Tongue (tissue), 3 donors: ENCODE results near the gene C11orf16. TPM values are rescaled to one million over a fixed set of nuclear protein-coding genes. Genes with fewer than 3 reads are reported as not detected.
"Not testable (repeated sequence)": the region's sequence is repeated elsewhere in the genome, so short reads cannot be mapped to it uniquely, and the experiment has no call there.

ENCODE experiments used
- DNase-seq: peaks from one replicate; pipeline ENCODE4 v3.0.0-alpha.2; 2015
- small RNA-seq: library from RNA; depleted of rRNA; stranded (forward); fragments of <200 nt; gene quantifications from one replicate; pipeline ENCODE3, GENCODE V24; 2014; ENCODE audit warnings: low replicate concordance
- total RNA-seq: library from RNA; depleted of rRNA; stranded (reverse); fragments of >200 nt; gene quantifications from one replicate; pipeline ENCODE4 v1.2.3, GENCODE V29; 2014

The C11orf16 gene
- total RNA-seq, 1 donor from 2014 or later, result not detected

DNA sequence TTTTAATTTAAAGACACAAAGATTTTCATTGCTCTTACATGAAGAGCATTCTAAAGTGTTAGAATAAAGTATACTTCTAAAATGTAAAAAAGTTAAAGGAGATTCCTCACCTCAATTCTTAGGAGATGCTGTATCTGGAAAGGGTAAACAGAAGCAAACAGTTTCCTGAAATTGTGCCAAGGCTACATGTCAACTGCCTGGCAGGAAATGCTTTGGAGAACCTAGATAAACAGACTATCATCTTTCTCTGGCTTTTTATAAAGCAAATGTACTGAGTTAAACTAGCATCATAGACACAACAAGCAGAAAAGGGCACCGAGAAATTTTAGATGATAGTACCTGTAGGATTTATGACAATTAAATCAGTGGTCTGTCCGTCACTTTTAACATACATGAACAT is 46.4 kb downstream of the C11orf16 start:
- DNase-seq, result no peak

DNA sequence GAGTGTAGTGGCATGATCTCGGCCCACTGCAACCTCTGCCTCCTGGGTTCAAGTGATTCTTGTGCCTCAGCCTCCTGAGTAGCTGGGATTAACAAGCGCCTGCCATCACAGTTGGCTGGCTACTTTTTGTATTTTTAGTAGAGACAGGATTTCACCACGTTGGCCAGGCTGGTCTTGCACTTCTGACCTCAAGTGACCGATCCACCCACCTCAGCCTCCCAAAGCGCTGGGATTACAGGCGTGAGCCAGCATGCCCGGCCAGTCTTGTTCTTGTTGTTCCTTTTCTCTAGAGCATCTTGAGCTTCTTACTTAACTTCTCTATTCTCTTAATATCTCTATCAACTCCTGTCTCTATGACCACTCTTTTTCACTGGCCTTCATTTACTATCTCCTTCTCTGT is 51.2 kb downstream of the C11orf16 start:
- DNase-seq, result not testable (repeated sequence)

DNA sequence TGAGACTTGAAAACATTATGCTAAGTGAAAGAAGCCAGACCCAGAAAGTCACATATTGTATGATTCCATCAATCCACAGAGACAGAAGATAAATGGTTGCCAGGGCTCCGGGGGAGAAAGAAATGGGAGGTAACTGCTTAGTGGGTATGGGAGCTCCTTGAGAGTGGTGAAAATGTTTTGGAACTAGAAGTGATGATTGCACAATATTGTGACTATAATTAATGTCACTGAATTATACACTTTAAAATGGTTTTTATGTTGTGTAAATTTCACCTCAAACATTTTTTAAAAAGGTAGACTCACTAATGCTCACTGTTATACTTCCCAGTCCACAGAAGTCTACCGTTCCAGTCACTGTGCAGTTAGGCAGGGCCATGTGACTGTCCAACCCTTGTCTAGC is 54.0 kb downstream of the C11orf16 start:
- no peak for DNase-seq

DNA sequence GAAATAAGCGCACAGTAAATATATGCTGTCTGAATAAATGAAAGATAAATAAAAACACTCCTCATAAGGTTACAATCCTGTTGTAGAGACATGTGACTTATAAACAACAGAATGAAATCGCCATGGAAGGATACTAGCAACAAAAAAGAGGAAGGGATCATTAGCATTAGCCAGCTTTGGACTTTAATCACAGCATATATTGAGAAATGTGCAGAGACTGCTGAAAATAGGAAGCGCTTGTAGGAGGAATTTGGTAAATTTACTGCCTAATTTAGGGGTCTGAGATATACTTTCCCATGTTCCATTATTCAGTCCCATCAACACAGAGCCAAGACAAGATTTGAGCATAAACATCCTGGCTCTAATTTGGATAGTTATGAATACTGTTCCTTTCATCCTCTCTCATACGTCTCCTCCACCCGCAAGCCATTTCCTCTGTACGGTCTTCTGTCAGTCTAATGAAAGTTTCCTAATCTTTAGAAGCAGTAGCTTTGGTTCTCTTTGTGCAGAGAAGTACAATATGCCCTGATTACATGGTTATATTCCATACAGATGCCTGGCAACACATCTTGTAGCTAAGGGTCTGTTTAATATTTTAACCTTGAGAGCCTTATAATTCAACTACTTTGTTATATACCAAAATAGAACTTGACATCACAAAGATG is 58.9 kb downstream of the C11orf16 start:
- peak; percentile 48 for DNase-seq

DNA sequence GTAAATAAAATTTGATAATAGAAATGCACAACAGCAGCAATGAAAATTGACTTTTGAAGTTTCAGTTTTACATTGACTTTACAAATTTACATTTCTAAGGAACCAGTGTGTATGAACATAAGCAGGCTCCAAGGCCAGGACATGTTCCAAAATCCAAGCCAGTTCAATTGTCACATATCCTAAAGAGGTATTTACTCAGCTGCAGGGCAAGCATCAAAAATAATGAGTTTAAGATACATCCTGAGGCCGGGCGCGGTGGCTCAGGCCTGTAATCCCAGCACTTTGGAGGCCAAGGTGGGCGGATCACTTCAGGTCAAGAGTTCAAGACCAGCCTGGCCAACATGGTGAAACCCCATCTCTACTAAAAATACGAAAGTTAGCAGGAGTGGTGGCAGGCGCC is 60.8 kb downstream of the C11orf16 start:
- peak; percentile 63 for DNase-seq

DNA sequence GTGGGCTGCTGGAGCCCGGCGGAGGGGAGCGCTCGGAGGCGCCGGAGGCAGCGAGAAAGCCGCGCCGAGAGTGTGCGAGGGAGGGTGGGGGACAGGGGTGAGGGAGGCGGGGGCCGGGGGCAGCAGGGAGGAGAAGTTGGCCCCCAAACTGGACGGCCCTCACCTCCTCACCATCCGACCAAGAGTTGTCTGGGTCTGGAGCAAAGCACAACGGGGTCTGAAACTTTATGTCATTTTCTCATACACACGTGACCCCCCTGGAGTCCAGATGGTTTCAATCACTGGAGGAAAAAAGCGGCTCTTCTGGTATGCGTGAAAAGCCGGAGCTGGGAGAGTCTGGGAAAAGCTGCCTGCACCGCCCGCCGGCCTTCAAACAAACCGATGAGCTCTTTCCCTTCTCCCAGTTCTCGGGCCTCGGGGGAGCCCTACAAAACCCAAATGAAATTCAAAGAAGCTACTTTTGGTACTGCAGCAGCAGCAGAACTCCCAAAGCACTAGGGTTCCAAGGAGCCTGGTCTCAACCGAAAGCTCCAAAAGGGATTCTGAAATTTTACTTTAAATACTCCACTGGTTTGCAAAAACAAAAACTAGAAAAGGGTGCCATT is 61.5 kb downstream of the C11orf16 start:
- DNase-seq, result peak; percentile 97

DNA sequence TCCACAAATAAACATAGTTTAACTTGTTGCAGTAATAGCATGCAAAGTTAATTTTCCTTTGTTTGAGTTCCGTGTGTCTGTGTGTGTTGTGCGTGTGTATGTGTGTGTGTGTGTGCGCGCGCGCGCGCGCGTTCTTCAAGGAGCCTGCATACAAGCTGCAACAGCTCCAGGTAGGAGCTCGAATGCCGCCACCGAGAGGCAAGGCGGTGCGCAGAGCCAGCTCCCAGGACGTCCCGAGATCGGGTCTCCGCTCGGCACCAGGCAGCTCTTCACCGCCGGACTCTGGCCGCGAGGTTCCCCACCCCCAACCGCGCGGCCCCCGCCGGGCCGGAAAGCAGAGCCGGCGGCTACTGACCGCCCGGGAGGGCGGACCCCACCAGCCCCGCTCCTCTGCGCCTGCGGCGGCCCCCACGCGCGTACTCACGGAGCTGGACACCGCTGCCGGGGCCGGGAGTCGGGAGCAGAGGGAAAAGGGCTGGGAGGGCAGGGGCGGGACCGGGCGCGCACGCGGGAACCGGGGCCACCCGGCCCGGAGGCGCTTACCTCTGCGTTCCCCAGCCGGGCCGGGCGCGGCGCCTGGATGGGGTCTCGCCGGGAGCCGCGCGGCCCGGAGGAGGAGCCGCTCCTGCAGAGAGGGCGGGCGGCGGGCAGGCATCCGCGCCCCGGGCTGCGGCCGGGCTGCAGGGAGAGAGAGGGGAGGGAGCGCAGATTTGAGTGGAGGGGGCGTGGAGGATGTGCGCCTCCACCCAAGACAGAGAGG is 62.2 kb downstream of the C11orf16 start:
- DNase-seq, result peak; percentile 93

Small RNA genes lying within 50 kb of the gene (small RNA-seq; reads per million reads assigned to genes)
- not detected for gene RF00019

Other genes with a start within 250 kb of the C11orf16 start
- 48.1 TPM for gene AKIP1, start 21.8 kb downstream of the C11orf16 start, total RNA-seq
- gene ASCL3, start 10.1 kb upstream of the C11orf16 start, total RNA-seq, result not detected
- 30.2 TPM for gene TMEM9B, start 31.5 kb upstream of the C11orf16 start, total RNA-seq
- 0.62 TPM for gene NRIP3, start 71.1 kb upstream of the C11orf16 start, total RNA-seq
- gene SCUBE2, start 158.7 kb upstream of the C11orf16 start, total RNA-seq, result 53.9 TPM